HG02884 (cell line): ENCODE data around the gene FLACC1.
"Not testable (repeated sequence)": the region's sequence is repeated elsewhere in the genome, so short reads cannot be mapped to it uniquely, and the experiment has no call there.

ENCODE experiments used
- ATAC-seq: cut with Tn5 transposase; IDR thresholded peaks from one replicate; pipeline ENCODE4 v1.9.1; 2021; ENCODE audit warnings: mild to moderate bottlenecking, moderate library complexity; ENCODE audit not compliant: unreplicated experiment

The FLACC1 gene, protein sequence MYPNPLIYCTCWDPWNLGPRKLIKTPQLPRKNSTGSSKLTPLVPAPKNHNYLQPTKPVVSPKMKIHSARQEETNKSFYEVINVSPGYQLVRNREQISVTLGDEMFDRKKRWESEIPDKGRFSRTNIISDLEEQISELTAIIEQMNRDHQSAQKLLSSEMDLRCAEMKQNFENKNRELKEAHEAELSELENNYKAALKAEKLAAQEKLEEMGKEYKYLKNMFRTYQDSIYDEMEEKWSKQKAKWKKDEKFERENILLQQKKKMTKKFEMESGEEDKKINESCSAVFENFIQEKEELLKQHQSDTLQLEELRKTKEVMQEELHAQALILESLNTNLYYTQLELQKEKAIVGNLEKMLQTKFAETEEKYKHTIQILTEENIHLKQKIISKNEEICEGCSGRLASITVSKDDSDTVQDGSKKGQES

DNA sequence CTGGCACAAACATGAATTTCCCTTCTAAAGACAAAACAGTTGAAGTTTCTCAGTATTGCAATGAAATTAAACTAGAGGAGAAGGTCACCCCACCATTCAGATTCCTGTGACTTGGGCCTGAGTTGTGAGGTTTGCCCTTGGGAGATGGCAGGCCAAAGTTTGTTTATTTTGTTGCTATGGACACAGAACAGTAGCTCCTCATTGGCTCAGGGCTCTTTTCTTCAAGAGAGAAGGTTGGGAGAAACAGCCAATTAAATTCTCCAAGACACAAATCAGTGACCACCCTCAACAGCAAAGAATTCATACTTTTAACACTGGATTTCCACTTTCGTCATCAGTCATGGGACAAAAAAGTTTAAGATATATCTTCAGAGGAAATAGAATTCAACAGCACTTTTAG, at the start of gene FLACC1:
FLACC1 (minus strand) TSS at position 125 of the 400 bp plus-strand sequence. CDS start 5,941 bp downstream, outside the sequence.
- ATAC-seq: no peak

DNA sequence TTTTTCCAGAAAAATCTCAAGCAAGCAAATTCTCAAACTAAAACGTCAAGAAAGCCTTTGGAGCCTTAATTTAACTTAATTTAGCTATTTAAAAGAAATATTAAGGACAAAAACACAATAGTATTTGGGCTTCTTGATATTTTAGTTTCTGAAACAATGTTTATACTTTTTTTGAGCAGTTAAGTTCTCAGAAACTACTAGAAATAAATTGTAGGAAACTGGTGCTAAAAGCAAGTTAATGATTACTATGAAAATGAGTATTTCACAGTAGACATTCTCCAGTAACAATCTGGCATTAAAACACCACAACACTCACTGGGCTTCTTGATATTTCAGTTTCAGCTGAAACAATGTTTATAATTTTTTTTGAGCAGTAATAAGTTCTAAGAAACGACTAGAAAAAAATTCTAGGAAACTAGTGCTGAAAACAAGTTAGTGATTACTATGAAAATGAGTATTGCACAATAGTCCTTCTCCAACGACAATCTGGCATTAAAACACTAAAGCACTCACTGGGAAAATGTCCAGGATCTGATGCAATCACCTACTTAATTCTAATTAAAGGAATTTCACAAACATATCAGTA, 49.0 kb upstream of the FLACC1 start:
- ATAC-seq: no peak

DNA sequence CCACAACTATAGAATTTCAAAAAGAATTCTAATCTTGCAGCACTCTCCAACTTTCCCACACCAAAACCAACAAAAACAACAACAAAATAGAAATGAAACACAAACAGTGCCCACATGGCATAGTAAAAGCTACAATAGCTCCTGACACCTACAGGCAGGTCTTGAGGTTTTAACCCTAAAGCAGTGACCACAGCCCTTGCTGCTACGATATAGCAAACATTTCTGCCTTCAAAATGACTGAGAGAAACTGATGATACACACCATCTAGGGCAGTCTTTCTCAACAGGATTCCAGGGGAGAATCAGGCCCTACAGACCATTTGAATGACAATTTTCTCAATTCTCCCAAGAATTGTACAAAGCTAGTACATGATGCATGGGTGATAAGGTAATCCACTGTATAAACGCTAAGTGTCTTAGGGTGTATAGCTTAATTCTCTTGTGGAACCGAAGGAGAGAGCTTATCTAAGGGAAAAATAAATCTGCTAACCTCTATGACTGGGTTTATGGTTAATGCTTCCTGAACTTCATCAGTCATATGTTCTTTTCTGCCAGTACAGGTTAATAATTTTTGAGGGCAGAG, 47.6 kb upstream of the FLACC1 start:
- ATAC-seq: no peak

DNA sequence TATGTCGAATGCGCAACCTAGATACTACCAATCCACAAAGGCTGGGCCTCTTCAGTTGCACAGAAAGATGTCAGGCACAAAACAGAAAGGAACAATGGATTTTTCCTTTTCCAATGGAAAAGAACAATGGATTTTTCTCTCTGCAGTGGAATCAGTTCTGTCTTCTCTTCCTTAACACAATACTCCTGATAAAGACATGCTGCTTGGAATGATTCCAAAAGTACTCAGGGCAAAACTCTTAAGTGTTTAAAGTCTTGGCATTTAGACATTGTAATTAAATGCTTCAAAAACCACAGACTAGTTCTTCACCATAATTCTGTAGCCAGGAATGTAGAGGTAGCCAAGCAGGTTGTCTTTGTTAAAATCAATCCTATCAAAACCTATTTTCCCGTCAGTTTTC, 46.7 kb upstream of the FLACC1 start:
- no peak for ATAC-seq

DNA sequence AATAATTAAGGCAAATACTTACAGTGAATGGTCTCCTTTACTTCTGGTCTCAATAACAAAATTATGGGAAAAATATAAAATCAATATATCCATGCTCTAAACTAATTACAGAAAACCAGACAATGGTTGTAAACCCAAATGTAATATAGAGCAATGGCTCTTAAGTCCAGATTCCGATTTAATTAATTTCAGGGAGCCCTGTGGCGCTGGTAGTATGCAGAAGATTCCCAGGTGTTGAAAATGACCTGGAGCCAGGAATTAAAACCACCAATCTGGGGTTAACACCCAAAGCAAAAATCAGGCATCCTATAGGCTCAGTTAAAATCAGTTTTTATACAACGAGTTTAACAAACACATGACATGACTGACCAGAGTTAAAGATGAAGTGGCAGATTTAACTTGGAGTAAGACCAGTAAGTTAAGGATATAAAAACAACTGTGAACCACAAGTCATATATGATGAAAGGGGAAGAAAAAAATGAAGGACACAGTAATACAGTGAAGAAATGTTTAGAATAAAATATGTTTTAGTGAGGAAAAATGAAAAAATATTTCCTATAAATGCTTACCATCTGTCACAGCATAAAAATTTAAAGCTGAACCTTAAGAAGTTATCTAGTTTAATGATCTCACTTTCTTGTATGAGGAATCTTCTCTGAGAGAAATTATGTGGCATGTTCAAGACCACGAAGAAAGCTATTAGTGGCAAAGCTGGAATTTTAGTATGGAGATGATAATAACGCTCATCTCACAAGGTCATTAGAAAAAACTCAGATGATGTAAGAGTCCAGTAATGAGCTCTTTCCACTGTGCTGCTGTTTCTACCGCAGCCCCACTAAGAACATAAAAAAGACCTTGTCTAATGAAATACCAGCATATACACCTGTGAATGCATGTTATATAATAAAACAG, 45.8 kb upstream of the FLACC1 start:
- no peak for ATAC-seq

DNA sequence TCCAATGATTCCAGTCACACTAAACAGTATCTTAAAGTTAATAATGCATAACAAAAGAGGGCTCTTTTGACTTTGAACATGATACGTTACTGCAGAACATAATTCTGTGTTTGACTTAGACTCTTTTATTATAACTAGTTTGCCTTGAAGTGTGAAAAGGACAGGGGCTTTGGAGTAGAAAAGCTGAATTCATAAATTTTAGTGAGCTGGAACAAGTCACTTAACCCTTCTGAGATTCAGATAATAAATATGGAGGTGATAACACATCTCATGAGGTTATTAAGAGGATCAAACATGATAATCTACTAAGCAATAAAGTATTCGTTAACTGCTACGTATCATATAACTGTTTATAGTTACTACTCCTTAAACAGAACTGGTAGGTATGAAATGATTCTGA, 44.7 kb upstream of the FLACC1 start:
- ATAC-seq: no peak

DNA sequence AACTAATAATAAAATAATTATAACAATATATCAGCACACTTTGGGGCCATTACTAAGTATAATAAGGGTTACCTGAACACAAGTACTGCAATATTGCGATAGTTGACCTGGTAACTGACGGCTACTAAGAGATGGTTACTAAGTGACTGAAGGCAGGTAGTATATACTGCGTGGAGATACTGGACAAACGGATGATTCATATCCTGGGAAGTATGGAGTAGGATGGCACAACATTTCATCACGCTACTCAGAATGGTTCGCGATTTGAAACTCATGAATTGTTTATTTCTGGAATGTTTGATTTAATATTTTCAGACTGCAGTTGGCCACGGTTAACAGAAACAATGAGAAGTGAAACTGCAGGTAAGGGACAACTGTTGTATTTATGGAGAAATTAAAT, 39.5 kb upstream of the FLACC1 start:
- no peak for ATAC-seq

DNA sequence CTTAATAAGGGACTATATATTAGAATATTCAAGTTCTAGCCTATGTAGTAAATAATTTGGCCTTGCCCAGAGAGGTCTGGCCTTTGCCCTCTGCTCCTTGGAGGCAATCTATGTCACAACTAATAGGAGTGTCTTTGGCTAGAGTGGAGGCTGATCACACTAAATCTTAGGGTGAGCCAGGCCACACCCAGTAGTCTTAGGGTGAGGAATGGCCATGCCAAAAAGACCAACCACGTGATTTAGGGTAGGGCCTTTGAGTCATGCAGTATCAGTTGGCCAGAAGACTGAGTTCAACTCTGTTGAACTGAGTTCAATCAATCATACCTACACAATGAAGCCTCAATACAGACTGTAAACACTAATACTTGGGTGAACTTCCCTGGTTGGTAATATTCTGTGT, 26.0 kb upstream of the FLACC1 start:
- ATAC-seq: no peak

DNA sequence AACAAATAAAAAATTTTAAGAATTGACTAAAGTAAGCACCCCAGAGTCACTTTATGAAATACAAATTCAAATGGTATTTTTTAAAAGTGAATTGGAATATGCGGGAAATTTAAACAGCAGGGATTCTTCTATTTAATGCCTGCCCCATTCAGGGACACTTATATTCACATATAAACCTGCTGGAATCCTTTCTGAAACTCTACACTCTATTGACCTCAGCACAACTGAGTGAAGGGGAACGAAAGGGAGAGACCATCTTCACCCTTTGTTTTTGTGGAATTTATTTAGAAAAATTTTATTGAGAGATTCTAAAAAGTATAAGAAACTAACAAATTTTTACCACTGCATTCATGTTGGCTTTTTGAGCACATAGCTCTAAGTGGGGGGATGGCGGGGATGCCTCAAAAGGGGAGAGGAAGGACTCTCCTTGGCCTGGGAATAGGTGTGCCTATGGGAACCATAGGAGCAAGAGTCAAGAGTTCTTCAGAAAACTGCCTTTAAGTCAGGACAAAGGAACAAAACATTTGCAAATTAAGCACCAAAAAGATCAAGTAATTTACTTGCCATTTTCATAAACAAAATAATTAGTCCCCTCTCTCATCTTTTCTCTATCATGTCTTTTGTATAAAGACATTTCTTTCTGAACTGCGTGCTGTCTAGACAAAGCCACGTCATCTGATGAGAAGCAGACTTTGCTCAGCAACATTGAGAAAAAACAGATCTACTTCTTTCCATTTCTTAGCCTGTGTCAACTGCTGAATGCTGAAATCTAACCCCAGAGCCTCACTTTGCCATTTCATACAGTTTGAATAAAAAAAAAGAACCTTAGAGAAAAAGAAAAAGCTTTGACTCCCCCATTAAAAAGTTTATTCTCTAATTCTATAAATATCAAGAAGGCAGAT, 21.6 kb upstream of the FLACC1 start:
- ATAC-seq: no peak

DNA sequence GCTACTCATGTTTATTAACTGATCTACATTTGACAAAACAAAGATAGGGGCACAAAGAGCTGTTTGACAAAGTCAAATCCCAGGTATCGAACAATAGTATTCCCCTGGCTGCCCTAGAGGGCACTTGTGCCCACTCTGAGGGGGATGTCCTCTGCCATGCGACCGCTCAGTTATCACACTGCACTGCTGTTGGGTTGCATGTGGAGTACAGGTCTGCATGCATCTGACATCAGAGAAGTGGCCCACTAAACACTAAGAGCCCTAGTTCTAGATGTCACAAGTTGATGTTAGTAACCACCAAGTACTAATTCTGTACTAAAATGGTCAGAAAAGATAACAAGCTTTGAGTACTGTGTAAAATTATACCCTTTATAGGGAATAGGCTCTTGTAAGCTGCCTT, 20.1 kb upstream of the FLACC1 start:
- no peak for ATAC-seq

DNA sequence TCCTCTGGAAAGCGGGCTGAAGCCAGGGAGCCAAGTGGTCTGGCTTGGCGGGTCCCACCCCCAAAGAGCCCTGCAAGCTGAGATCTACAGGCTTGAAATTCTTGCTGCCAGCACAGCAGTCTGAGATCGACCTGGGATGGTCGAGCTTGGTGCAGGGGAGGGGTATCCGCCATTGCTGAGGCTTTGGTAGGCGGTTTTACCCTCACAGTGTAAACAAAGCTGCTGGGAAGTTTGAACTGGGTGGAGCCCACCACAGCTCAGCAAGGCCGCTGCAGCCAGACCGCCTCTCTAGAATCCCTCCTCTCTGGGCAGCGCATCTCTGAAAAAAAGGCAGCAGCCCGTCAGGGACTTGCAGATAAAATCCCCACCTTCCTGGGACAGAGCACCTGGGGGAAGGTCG, 12.6 kb upstream of the FLACC1 start:
- ATAC-seq: no peak

DNA sequence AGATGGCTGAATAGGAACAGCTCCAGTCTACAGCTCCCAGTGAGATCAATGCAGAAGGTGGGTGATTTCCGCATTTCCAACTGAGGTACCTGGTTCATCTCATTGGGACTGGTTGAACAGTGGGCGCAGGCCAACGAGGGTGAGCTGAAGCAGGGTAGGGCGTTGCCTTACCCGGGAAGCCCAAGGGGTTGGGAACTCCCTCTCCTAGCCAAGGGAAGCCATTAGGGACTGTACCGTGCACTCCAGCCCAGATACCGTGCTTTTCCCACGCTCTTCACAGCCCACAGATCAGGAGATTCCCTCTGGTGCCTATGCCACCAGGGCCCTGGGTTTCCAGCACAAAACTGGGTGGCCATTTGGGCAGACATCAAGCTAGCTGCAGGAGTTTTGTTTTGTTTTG, 12.2 kb upstream of the FLACC1 start:
- ATAC-seq: not testable (repeated sequence)

DNA sequence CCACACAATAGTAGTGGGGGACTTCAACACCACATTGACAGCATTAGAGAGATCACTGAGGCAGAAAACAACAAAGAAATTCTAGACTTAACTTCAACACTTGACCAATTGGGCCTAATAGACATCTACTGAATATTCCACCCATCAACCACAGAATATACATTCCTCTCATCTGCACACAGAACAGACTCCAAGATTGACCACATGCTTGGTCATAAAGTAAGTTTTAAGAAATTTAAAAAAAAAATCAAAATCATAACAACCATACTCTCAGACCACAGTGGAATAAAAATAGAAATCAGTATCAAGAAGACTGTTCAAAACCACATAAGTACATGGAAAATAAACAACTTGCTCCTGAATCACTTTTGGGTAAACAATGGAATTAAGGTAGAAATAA, 9.0 kb upstream of the FLACC1 start:
- no peak for ATAC-seq

DNA sequence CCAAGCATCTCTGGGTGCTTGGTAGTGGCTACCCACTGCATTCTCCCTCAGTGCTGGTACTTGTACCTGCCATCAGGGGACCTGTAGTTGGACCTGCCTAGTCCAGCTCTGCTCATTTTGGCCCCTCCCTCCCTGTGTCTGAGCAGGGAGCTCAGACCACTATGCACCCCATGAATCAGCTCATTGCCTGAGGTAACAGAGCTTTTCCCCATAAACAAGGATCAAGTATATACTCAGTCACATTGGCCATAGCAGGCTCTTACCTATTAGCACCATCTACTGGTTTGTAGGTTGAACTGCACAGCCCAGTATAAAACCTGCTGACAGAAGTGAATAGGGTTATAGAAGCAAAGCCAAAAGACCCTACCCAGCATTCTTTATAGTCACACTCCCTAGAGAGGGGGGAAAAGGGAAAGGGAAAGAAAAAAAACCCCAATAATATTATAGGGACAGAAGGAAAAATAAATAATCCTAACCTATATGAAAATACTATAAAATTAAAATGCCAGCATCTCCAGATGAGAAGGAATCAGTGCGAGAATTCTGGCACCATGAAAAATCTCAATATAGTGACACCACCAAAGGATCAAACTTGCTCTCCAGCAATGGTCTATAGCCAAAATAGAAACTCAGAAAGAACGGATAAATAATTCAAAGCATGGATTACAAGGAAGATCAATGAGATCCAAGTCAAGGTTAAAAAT, 6.9 kb upstream of the FLACC1 start:
- peak; percentile 50 for ATAC-seq

DNA sequence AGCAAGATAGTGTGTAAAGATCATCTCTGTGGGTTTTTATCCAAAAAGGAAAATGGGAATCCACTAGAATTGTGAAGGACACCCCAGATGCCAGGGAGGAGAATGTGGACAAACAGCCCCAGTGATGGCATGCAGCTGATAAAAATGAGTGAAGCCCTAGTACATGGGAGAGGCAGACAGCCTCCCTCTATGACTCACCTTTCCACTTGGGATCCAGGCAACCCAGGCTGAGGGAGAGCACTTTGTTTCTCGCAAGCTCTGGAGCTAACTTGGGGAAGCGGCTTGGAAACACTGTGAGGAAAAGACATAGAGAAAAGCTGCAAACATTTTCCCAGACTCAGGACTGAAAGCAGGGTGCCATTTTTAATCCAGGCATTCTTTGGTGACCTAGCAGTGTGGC, 5.3 kb upstream of the FLACC1 start:
- no peak for ATAC-seq

DNA sequence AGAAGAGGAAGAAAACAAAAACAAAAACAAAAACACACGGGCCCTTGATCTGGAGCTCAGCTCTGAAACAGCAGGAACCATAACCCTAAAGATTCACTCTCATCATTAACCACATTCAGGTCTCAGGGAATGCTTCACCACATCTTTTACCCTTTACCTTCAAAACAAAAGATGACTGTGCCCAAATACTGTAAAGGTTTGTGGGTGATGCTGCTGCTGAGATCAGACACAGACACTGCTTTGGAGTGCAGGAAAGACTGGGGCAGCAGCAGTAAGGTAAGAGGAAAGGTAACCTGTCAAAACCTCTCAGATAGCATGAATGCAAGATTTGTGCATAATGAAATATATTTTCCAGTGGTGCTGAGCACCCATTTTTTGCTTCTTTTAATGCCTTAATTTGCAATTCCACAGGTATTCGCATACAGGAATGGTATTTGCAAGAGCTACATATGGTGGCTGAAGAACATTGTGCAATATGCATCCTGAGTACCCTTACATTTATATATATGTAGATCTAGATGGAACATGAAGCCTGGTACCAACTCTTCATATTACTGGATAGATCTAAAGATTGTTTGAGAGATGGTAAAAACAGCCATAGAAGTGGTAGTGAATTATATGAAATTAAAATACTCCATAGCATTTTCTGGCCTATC, 4.1 kb upstream of the FLACC1 start:
- no peak for ATAC-seq

DNA sequence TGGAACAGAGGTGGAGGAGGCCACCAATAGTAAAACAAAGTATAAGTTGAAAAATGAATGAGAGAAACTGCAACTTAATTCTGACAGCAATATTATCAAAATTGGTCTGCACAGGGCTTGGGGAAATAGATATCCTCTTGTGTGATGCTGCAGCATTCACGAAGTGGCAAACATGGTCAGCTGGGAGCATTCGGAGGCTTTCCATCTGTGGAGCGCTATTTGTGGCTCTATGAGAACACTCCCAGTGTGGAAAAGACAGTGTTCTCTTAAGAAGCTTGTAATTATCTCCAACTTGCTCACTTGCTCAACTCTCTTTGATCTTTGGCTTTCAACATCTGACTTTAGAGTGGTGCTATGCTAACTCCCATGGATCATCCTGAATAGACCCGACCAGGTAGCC, 3.1 kb upstream of the FLACC1 start:
- no peak for ATAC-seq

DNA sequence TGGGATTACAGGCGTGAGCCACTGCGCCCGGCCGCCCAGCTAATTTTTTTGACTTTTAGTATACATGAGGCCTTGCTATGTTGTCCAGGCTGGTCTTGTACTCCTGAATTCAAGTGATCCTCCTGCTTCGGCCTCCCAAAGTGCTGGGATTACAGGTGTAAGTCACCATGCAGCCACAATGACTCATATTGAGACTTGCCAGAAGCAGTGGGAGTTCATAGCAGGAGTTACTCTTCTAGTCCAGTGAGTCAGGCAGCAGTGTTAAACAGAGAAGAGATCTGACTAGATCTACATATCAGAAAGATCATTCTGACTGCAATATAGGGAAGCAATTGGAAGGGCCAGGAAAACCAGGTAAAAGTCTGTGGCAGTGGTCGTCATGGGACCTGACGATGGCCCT, 1.5 kb upstream of the FLACC1 start:
- peak; percentile 65 for ATAC-seq

DNA sequence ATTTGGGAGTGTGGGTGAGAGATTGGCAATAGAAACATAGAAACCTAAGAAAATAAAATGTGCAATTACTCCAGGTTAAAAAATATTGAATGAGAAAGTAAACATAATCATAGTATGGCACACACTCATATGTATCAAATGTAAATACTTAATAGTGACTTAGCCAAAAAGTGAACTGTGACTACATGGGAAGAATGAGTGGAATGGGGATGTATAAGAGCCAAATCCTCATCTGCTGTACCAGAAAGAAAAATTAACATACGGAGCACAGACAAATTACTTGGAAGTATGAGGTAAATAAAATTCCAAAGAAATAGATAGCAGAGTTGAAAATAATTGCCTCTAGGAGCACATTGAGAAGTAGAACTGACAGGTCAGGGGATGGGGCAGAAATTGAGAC, 4.0 kb downstream of the FLACC1 start:
- ATAC-seq: no peak
